HEK293T (cell line): ENCODE data around the gene ZNF469.

Experiments used
- ELF4 ChIP-seq: fragments of 450-650 bp; IDR thresholded peaks from 2 replicates; pipeline ENCODE4 v1.6.1; 2017; ENCODE audit warnings: antibody characterized with exemption
- FOXM1 ChIP-seq: fragments of 450-650 bp; IDR thresholded peaks from 2 replicates; pipeline ENCODE4 v1.6.1; 2017; ENCODE audit warnings: mild to moderate bottlenecking, borderline replicate concordance
- LEF1 ChIP-seq: fragments of 450-650 bp; IDR thresholded peaks from 2 replicates; pipeline ENCODE4 v1.6.1; 2017; ENCODE audit warnings: mild to moderate bottlenecking, borderline replicate concordance
- SUZ12 ChIP-seq: fragments of 450-650 bp; IDR thresholded peaks from 2 replicates; pipeline ENCODE4 v1.6.1; 2016; ENCODE audit warnings: mild to moderate bottlenecking
- ZNF384 ChIP-seq: fragments of 450-650 bp; IDR thresholded peaks from 2 replicates; pipeline ENCODE4 v1.6.1; 2016

DNA sequence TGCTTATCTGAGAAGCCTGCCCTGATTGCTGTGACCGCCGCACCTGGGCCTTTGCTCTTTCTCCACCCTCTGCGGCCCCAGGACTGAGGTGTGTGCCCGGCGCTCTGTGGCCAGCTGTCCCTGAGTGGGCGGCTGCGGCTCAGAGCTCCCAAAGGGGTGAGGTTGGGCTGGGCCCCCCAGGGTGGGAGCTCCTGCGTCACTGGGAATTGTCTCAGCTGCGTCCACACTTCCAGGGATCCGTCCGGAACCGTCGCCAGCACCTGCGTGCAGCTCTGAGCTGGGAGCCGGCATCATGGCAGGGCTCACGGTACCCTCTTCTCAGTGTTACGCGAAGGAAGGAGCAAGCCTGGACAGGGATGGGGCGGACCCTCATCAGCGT lies 24.3 kb downstream of the ZNF469 start:
- TF ChIP-seq SUZ12 (no peak), FOXM1 (no peak), LEF1 (no peak), ELF4 (no peak), ZNF384 (no peak)
